HUES64 (cell line): ENCODE data around the gene HOXB5.

Source experiments
- H3K27ac ChIP-seq: 2 replicates; pipeline ENCODE4 v1.7.0; 2013; ENCODE audit warnings: low read depth, low read length, inconsistent platforms
- H3K27me3 ChIP-seq: 2 replicates; pipeline ENCODE4 v1.6.1; 2013; ENCODE audit warnings: mild to moderate bottlenecking, low read length; ENCODE audit not compliant: insufficient read depth
- H3K36me3 ChIP-seq: 2 replicates; pipeline ENCODE4 v1.6.1; 2013; ENCODE audit warnings: mild to moderate bottlenecking, low read length; ENCODE audit not compliant: insufficient read depth
- H3K4me1 ChIP-seq: 2 replicates; pipeline ENCODE4 v1.6.1; 2013; ENCODE audit warnings: mild to moderate bottlenecking, low read length, moderate library complexity; ENCODE audit not compliant: insufficient read depth
- H3K4me3 ChIP-seq: 2 replicates; pipeline ENCODE4 v1.5.1; 2013; ENCODE audit warnings: mild to moderate bottlenecking, low read length, moderate library complexity
- H3K9ac ChIP-seq: 2 replicates; pipeline ENCODE4 v1.6.1; 2013; ENCODE audit warnings: mild to moderate bottlenecking, low read depth, low read length
- H3K9me3 ChIP-seq: 2 replicates; pipeline ENCODE4 v1.6.1; 2013; ENCODE audit warnings: low read depth, low read length; ENCODE audit not compliant: insufficient read depth
- WGBS: fragments of 150-250, 120-280 bp; methylation state at CpG from one replicate; pipeline ENCODE4 v1.1.7; 2013; ENCODE audit warnings: missing lambda C conversion rate; 5-methylcytosine and 5-hydroxymethylcytosine counted together

HOXB5 gene

GRCh38 chr17:48627118-48627597 is 33.6 kb upstream of the HOXB5 start:
- Histone ChIP-seq H3K36me3 (no peaks in the 10 kb centered on the region), H3K27ac (no peak overlapping the region), H3K9ac (no peak overlapping the region), H3K9me3 (no peaks in the 10 kb centered on the region), H3K4me3 (no peak overlapping the region), H3K27me3 (peaks cover 100% of the 10 kb centered on the region), H3K4me1 (peaks cover 8% of the 10 kb centered on the region; the same call in 1 of the 2 replicates)
- WGBS, result 4% methylated on average over 4 of the region's 5 CpGs

- Histone ChIP-seq H3K27me3 (peaks cover 100% of the 10 kb centered on the region), H3K4me3 (peak within 1 kb of the TSS; percentile 12; the same call in 1 of the 2 replicates), H3K4me1 (peaks cover 8% of the 10 kb centered on the region; the same call in 1 of the 2 replicates), H3K27ac (no peak within 1 kb of the TSS), H3K9ac (no peak within 1 kb of the TSS), H3K9me3 (no peaks in the 10 kb centered on the region), H3K36me3 (no peaks in the 10 kb centered on the region)
- WGBS, result 2% methylated on average over 41 of the region's 50 CpGs
These were observed 32.9 kb upstream of the HOXB5 start, which contains the start of gene HOXB9 for GRCh38 chr17:48626245-48627117. Gene HOXB9 (minus strand): TSS chr17:48626358. CDS start chr17:48626269, 89 bp downstream.

DNA sequence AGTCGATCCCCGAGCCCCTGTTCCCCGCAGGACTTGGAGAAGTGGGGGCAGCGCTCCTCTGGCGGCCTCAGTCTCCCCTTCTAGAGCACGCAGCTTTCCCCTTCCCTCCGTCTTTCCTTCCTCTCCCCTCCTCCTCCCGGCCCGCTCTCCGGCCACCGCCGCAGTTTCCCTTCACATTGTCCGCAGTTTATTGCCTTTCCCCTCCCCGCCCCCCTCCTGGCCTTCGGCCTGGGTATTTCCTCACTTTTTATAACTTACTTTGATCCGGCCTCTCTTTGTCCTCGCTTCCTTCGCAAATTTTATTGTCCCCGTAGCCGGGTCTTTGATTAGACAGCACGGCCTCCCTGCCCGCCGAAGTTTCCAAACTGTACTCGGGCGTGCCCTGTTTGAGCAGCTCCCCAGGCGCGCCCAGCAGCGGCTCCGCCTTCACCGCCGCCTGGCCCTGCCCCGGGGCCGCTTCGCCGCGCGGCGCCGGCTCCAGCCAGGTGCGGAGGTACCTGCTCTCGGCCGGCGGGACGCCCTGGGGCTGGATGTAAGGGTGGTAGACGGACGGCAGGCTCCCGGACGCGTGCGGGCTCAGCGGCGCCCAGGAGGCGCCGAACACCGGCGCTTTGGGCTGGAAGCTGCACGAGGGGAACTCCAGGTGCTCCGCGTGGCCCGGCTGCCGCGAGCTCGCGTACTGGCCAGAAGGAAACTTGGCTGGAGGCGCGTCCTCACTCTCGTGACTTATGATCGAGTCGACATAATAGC is 32.1 kb upstream of the HOXB5 start:
- Histone ChIP-seq H3K9me3 (0 out of 2 replicates have a peak, but pooled peaks cover 3% of the 10 kb centered on the region), H3K4me3 (peak overlapping the region; percentile 12; the same call in 1 of the 2 replicates), H3K36me3 (no peaks in the 10 kb centered on the region), H3K9ac (no peak overlapping the region), H3K27ac (no peak overlapping the region), H3K4me1 (peaks cover 8% of the 10 kb centered on the region; the same call in 1 of the 2 replicates), H3K27me3 (peaks cover 100% of the 10 kb centered on the region)
- under 1% methylated on average over 69 of the region's 69 CpGs for WGBS

DNA sequence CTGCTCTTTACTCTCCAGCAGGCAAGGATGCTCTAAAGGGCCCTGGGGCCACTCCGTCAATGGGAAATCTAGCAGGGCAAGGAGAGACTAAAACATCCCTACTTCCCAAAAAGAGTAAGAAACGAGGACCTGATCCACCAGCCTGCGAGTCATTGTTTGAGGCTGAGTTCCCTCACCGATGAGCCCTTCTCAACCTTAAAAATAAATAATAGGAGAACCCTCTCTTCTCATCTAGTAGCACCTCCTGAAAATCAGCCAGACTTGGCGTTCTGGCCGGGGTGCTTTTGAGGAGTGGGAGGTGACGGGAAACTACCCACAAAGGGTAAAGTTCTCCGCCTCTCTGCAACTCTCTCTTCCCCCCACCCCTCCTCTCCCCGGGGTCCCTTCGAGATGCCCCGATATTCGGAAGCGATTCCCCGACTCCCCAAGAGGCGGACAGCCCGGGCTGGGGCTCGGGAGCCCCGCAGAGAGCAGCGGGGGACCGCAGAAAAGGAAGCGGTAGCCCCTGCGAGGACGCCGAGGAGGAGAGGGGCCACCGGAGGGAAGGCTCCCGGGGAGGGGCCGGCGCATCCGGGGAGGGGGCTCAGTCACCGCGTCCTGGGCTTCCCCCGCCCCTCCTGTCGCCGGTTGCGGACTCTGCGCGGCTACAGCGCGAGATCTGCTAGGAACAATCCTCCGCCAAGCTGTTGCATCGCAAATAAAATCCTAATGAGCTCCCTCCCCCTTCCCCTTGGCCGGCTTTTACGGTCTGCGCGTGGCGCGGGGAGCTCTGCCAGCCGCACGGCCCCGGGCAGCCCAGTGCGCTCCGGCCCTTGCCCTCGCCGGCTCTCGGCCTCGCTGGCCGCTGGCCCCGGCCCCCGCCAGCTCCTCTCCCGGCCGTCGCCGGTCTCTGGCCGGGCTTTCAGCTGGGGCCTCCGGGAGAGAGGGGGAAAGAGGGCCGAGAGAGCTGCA is 31.2 kb upstream of the HOXB5 start:
- Histone ChIP-seq H3K9ac (no peak overlapping the region), H3K4me1 (peaks cover 8% of the 10 kb centered on the region; the same call in 1 of the 2 replicates), H3K27ac (no peak overlapping the region), H3K27me3 (peaks cover 100% of the 10 kb centered on the region), H3K36me3 (no peaks in the 10 kb centered on the region), H3K9me3 (0 out of 2 replicates have a peak, but pooled peaks cover 3% of the 10 kb centered on the region), H3K4me3 (peak overlapping the region; percentile 12; the same call in 1 of the 2 replicates)
- WGBS, result under 1% methylated on average over 63 of the region's 66 CpGs

- 0 out of 2 replicates have a peak, but pooled peaks cover 3% of the 10 kb centered on the region for H3K9me3 ChIP-seq
- H3K9ac ChIP-seq, result no peak overlapping the region
- H3K27me3 ChIP-seq, result peaks cover 100% of the 10 kb centered on the region
- 20% methylated on average over 5 of the region's 5 CpGs for WGBS
- no peak overlapping the region for H3K4me3 ChIP-seq
- H3K36me3 ChIP-seq, result no peaks in the 10 kb centered on the region
- H3K4me1 ChIP-seq, result peaks cover 8% of the 10 kb centered on the region; the same call in 1 of the 2 replicates
- H3K27ac ChIP-seq, result no peak overlapping the region
These were observed 30.5 kb upstream of the HOXB5 start for GRCh38 chr17:48624118-48624517.

DNA sequence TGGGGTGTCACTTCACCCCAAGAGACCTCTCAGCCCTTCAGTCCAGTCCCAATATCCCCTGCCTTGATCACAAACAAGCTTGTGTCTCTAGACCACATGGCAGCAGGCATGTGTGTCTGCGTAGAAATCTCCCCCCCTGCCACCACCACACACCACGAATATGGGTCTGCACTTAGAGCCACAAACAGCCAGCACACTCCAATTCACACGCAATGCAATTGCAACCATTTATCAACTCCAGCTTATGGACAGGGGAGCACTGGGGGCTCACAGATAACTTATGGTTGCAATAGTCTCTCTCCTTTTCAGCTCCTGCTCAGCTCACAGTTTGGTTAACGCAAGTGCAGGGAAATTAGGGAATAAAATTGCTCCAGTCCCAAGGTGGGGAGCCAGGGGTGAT is 30.0 kb upstream of the HOXB5 start:
- 7% methylated on average over 3 of the region's 4 CpGs for WGBS
- Histone ChIP-seq H3K9me3 (0 out of 2 replicates have a peak, but pooled peaks cover 3% of the 10 kb centered on the region), H3K4me3 (no peak overlapping the region), H3K4me1 (peaks cover 8% of the 10 kb centered on the region; the same call in 1 of the 2 replicates), H3K27ac (no peak overlapping the region), H3K27me3 (peaks cover 100% of the 10 kb centered on the region), H3K36me3 (no peaks in the 10 kb centered on the region), H3K9ac (no peak overlapping the region)

- Histone ChIP-seq H3K27ac (no peak overlapping the region), H3K9ac (no peak overlapping the region), H3K36me3 (no peaks in the 10 kb centered on the region), H3K9me3 (0 out of 2 replicates have a peak, but pooled peaks cover 3% of the 10 kb centered on the region), H3K27me3 (peaks cover 100% of the 10 kb centered on the region), H3K4me3 (no peak overlapping the region), H3K4me1 (peaks cover 8% of the 10 kb centered on the region; the same call in 1 of the 2 replicates)
- 15% methylated on average over 11 of the region's 11 CpGs for WGBS
These were observed 29.3 kb upstream of the HOXB5 start for GRCh38 chr17:48622857-48623256.

- H3K27me3 ChIP-seq, result peaks cover 100% of the 10 kb centered on the region
- no peak overlapping the region for H3K4me3 ChIP-seq
- 6% methylated on average over 40 of the region's 41 CpGs for WGBS
- H3K36me3 ChIP-seq, result no peaks in the 10 kb centered on the region
- 0 out of 2 replicates have a peak, but pooled peaks cover 3% of the 10 kb centered on the region for H3K9me3 ChIP-seq
- H3K4me1 ChIP-seq, result peaks cover 4% of the 10 kb centered on the region; the same call in 1 of the 2 replicates
- no peak overlapping the region for H3K27ac ChIP-seq
- H3K9ac ChIP-seq, result no peak overlapping the region
These were observed 28.1 kb upstream of the HOXB5 start for GRCh38 chr17:48621410-48622392.

- Histone ChIP-seq H3K27me3 (peaks cover 100% of the 10 kb centered on the region), H3K4me1 (0 out of 2 replicates have a peak, but pooled peaks cover 3% of the 10 kb centered on the region), H3K9ac (no peak overlapping the region)
These were observed 27.0 kb upstream of the HOXB5 start for GRCh38 chr17:48620461-48621139.

More at GRCh38 chr17:48620461-48621139, 27.0 kb upstream of the HOXB5 start:
- no peaks in the 10 kb centered on the region for H3K36me3 ChIP-seq
- no peak overlapping the region for H3K4me3 ChIP-seq
- 0 out of 2 replicates have a peak, but pooled peaks cover 3% of the 10 kb centered on the region for H3K9me3 ChIP-seq
- no peak overlapping the region for H3K27ac ChIP-seq
- 4% methylated on average over 5 of the region's 6 CpGs for WGBS
